Panc1 (cell line): Measurements from ENCODE around the gene SPINDOC. TPM values are rescaled to one million over a fixed set of nuclear protein-coding genes. Genes with fewer than 3 reads are reported as not detected.
A peak's percentile ranks its signal among the peaks of the same experiment; 100 is the strongest.
"Not testable (repeated sequence)": the region's sequence is repeated elsewhere in the genome, so short reads cannot be mapped to it uniquely, and the experiment has no call there.

Experiments
- ATAC-seq: fragments of 200-7000 bp; cut with Tn5 transposase; 2 replicates; pipeline ENCODE4 v1.9.1; 2020; ENCODE audit warnings: mild to moderate bottlenecking, moderate library complexity
- BruUV-seq: library from RNA; stranded (reverse); fragments of 400-500 nt; replicated peaks from 2 replicates; lab custom pipeline; 2021; lab: Mats Ljungman, UMichigan
- CTCF ChIA-PET: fragments of 300-600 bp; sonication (Branson Sonifier 250); formaldehyde crosslinking; loops from one replicate; lab custom pipeline; 2022; ENCODE audit warnings: antibody characterized with exemption; lab: Charles Lee
- POLR2A ChIA-PET: fragments of 300-600 bp; sonication (Branson Sonifier 250); formaldehyde crosslinking; loops from one replicate; lab custom pipeline; 2022; ENCODE audit warnings: antibody characterized with exemption; lab: Charles Lee
- DNase-seq: peaks from one replicate; pipeline ENCODE4 v3.0.0-alpha.2; 2010; ENCODE audit warnings: low read depth, low spot score
- H3K27ac ChIP-seq: 2 replicates; pipeline ENCODE4 v1.5.1; 2011; ENCODE audit warnings: mild to moderate bottlenecking, low read length, inconsistent platforms
- H3K27me3 ChIP-seq: fragments of 200-500 bp; sonication (Bioruptor generic); 2 replicates; pipeline ENCODE4 v1.6.0; 2014; ENCODE audit warnings: low read length, inconsistent platforms; ENCODE audit not compliant: control insufficient read depth, insufficient read depth
- H3K36me3 ChIP-seq: fragments of 200-500 bp; sonication (Bioruptor generic); 2 replicates; pipeline ENCODE4 v1.5.1; 2014; ENCODE audit warnings: inconsistent platforms, mild to moderate bottlenecking, low read length, moderate library complexity; ENCODE audit not compliant: control insufficient read depth, insufficient read depth
- H3K4me1 ChIP-seq: 2 replicates; pipeline ENCODE4 v1.5.1; 2011; ENCODE audit warnings: inconsistent platforms, mild to moderate bottlenecking, low read length, moderate library complexity; ENCODE audit not compliant: control insufficient read depth, insufficient read depth
- H3K4me3 ChIP-seq, 2 experiments: 2 replicates each; pipeline ENCODE4 v1.5.1; 2011 to 2012; ENCODE audit warnings: low read depth in 2 of 2, low read length in 2 of 2, mild to moderate bottlenecking in 2 of 2, inconsistent platforms in 1 of 2, moderate library complexity in 1 of 2
- H3K9me3 ChIP-seq: fragments of 200-500 bp; sonication (Bioruptor generic); 2 replicates; pipeline ENCODE4 v1.5.1; 2014; ENCODE audit warnings: low read depth, mild to moderate bottlenecking, inconsistent platforms, low read length, moderate library complexity; ENCODE audit not compliant: control insufficient read depth, insufficient read depth
- CTCF ChIP-seq: fragments of 450-650 bp; IDR thresholded peaks from 2 replicates; pipeline ENCODE4 v1.5.1; 2017; ENCODE audit warnings: mild to moderate bottlenecking
- POLR2AphosphoS5 ChIP-seq: IDR thresholded peaks from 2 replicates; pipeline ENCODE4 v1.6.1; 2012; ENCODE audit warnings: mild to moderate bottlenecking, low read depth, low read length, moderate library complexity
- REST ChIP-seq, 2 experiments: IDR thresholded peaks; 2 replicates each; pipeline ENCODE4 v1.6.1; 2011 to 2012; ENCODE audit warnings: low read depth in 2 of 2, control low read depth in 1 of 2, low read length in 1 of 2, mild to moderate bottlenecking in 1 of 2, moderate library complexity in 1 of 2; ENCODE audit not compliant: insufficient read depth in 1 of 2
- SIN3A ChIP-seq: IDR thresholded peaks from 2 replicates; pipeline ENCODE4 v1.6.1; 2012; ENCODE audit warnings: low read depth, mild to moderate bottlenecking, low read length, moderate library complexity, borderline replicate concordance; ENCODE audit not compliant: insufficient read depth
- TCF7L2 ChIP-seq: IDR thresholded peaks from 2 replicates; pipeline ENCODE4 v1.6.1; 2011; ENCODE audit warnings: mild to moderate bottlenecking, low read depth, low read length, inconsistent platforms
- in situ Hi-C: cut with HindIII; loops from 2 replicates; pipeline ENCODE4 v1.10.0; 2016; ENCODE audit warnings: low sequenced_read_pairs, low pct_unique_long_range_greater_than_20kb
- intact Hi-C: fragments of 100-400 bp; cut with micrococcal nuclease; formaldehyde crosslinking; loops from one replicate; pipeline ENCODE4 v1.10.0; 2022; ENCODE audit not compliant: unreplicated experiment
- total RNA-seq: library from RNA; stranded (reverse); gene quantifications from one replicate; pipeline ENCODE4 v1.2.1, GENCODE V29; 2021; ENCODE audit not compliant: unreplicated experiment

Gene SPINDOC
- total RNA-seq, 1 experiment from 2014 or later = 59.1 TPM

GRCh38 chr11:63858628-63859550, 45.6 kb downstream of the SPINDOC start:
- Histone ChIP-seq H3K36me3 (no peaks in the 10 kb centered on the region), H3K9me3 (no peaks in the 10 kb centered on the region), H3K4me3 (no peak overlapping the region), H3K27ac (no peak overlapping the region), H3K27me3 (no peaks in the 10 kb centered on the region), H3K4me1 (0 out of 2 replicates have a peak, but pooled peaks cover 4% of the 10 kb centered on the region)
- intact Hi-C loops = no loop called here
- in situ Hi-C loops = no loop called here
- ATAC-seq (no peak), DNase-seq (no peak)
- POLR2A ChIA-PET = interaction anchor here (0.7 kb wide), 1 partner anchor 17 kb away, joined by 5 read pairs; no protein-coding TSS in a partner anchor
- no TSS peak for BruUV-seq
- no peak for TF ChIP-seq CTCF
- no peak for TF ChIP-seq SIN3A
- no peak for TF ChIP-seq POLR2AphosphoS5
- TF ChIP-seq REST (IDR thresholded peaks at IDR 0.05; ENCODE audit: insufficient read depth in 1 of 2, low read depth in 2 of 2, low read length in 1 of 2) = no peak
- TF ChIP-seq TCF7L2 = no peak
- CTCF ChIA-PET = no interaction called here

- intact Hi-C loops (no loop called here), in situ Hi-C loops (no loop called here)
- no peak overlapping the region for H3K27ac ChIP-seq
- H3K36me3 ChIP-seq = no peaks in the 10 kb centered on the region
- no peak overlapping the region for H3K4me3 ChIP-seq
- no peaks in the 10 kb centered on the region for H3K9me3 ChIP-seq
- no peaks in the 10 kb centered on the region for H3K27me3 ChIP-seq
- no peak for DNase-seq
- peak; percentile 60 for ATAC-seq
- ChIA-PET CTCF (interaction anchor here (0.7 kb wide), 1 partner anchor 15 kb away, joined by 3 read pairs; no protein-coding TSS in a partner anchor), POLR2A (interaction anchor here (0.5 kb wide), 3 partner anchors 23 to 264 kb away, joined by 3 to 4 read pairs (median 3); no protein-coding TSS in a partner anchor)
- H3K4me1 ChIP-seq = 0 out of 2 replicates have a peak, but pooled peaks cover 4% of the 10 kb centered on the region
- TF ChIP-seq TCF7L2 (no peak), POLR2AphosphoS5 (no peak), CTCF (no peak), SIN3A (no peak), REST (IDR thresholded peaks at IDR 0.05; ENCODE audit: insufficient read depth in 1 of 2, low read depth in 2 of 2, low read length in 1 of 2) (no peak)
- BruUV-seq = no TSS peak
Measured at GRCh38 chr11:63862923-63863322, 49.7 kb downstream of the SPINDOC start.

- DNase-seq, H3K4me1 ChIP-seq, in situ Hi-C loops, H3K9me3 ChIP-seq, ATAC-seq, H3K27ac ChIP-seq, H3K27me3 ChIP-seq, CTCF ChIA-PET, H3K36me3 ChIP-seq, BruUV-seq, H3K4me3 ChIP-seq, intact Hi-C loops: not testable (repeated sequence)
- POLR2A ChIA-PET = interaction anchor here (0.5 kb wide), 1 partner anchor 24 kb away, joined by 3 read pairs; no protein-coding TSS in a partner anchor
Measured at GRCh38 chr11:63863620-63864019, 50.4 kb downstream of the SPINDOC start.
